Embryonic facial prominence (tissue), 1 donor: ENCODE data around the gene KIF5B.
A peak's percentile ranks its signal among the peaks of the same experiment; 100 is the strongest.
"Not testable (repeated sequence)": the region's sequence is repeated elsewhere in the genome, so short reads cannot be mapped to it uniquely, and the experiment has no call there.

Experiments
- DNase-seq: peaks from one replicate; pipeline ENCODE4 v3.0.0-alpha.2; 2016; ENCODE audit errors: extremely low spot score

Gene KIF5B

DNA sequence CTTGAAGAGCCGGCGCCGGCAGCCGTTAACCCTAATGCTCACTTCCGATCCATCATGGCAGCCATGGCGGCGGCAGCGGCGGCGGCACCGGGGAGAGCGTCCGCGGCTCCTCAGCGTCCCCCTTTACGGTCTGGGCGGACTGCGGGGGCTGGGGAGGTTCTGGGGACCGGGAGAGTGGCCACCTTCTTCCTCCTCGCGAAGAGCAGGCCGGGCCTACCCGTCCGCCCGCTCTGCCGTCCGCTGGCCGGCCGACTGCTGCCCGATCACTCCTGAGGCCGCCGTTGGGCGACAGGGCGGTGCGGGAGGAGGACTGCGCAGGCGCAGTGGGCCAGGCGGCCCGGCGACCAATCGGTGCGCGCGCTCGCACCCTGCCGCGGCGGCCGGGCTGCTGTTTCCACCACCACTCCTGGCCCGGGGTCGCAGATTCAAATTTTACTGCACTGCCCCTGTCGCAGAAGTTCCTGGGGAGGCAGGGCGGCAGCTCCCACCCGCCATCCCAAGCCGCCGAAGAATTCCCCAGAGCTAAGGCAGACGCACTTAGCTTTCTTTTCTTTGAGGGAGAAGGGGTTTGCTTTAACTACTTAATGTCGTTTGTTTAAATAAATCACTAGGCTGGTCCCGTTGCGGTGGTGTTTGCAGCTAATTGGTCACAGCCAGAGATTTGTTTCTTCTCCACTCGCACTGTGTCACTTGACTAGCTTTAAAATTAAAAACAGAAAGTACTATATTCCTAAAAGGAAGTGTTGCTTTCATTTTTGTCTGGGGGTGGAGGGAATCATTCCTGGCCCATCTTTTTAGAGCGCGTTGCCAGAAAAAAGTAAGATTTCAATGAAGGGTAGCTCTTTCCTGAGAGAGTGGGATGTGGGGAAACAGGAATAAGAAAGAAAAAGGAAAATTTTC is at the start of gene KIF5B:
KIF5B (minus strand) TSS at position 290 of the 900 bp plus-strand sequence. CDS start 452 bp downstream, outside the sequence.
- DNase-seq, result peak; percentile 81

- no peak for DNase-seq
Observed at GRCh38 chr10:32105782-32106382, 49.7 kb upstream of the KIF5B start.

- DNase-seq, result no peak
Observed at GRCh38 chr10:32104622-32105509, 48.6 kb upstream of the KIF5B start.

GRCh38 chr10:32104181-32104580 is 48.0 kb upstream of the KIF5B start:
- no peak for DNase-seq

DNA sequence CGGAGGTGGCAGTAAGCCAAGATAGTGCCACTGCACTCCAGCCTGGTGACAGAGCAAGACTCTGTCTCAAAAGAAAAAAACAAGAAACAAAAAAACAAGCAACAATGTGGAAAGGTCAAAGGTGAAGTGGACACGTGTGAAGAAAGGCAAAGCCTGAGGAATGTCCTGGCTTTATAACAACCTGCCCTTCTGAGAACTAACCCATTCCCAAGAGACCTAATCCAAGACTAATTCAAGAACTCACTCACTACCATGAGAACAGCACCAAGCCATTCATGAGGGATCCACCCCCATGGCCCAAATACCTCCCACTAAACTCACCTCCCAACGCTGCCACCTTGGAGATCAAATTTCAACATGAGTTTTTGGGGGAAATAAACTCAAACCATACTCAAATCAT is 47.5 kb upstream of the KIF5B start:
- no peak for DNase-seq

DNA sequence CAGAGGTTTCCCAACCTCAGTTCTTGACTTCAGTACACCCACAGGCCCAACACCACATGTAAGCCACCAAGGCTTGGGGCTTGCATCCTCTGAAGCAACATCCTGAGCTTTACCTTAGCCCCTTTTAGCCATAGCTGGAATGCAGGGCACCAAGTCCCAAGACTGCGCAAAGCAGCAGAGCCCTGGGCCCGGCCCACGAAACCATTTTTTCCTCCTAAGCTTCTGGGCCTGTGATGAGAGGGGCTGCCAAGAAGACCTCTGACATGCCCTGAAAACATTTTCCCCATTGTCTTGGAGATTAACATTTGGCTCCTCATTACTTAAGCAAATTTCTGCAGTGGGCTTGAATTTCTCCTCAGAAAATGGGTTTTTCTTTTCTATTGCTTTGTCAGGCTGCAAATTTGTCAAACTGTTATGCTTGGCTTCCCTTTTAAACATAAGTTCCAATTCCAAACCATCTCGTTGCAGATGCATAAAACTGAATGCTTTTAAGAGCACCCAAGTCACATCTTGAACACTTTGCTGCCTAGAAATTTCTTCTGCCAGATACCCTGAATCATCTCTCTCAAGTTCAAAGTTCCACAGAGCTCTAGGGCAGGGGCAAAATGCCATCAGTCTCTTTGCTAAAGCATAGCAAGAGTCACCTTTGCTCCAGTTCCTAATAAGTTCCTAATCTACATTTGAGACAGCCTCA is 42.5 kb upstream of the KIF5B start:
- not testable (repeated sequence) for DNase-seq

DNA sequence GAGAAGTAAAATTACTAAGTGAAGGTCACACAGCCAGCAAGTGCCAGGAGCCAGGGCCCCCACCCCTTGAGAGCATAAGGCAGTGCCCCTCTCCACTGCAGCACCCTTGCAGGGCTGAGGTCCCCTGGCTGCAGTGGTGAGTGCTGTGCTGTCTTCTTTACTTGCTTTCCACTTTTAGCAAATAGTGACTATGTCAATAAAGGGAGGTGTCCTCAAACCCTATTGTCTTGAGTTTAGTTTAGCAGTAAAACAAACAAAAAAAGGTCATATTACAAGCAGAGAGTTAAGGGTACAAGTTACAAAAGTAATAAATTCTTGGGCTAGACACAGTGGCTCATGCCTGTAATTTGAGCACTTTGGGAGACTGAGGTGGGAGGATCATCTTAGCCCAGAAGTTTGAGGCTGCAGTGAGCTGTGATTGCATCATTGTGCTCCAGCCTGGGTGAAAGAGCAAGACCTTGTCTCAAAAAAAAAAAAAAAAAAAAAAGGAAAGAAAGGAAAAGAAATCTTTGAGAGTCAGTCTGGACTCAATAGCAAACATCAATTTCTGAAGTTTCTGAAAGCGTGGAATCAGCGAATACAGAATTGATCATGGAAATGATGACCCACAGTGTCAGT is 39.0 kb upstream of the KIF5B start:
- DNase-seq, result no peak

DNA sequence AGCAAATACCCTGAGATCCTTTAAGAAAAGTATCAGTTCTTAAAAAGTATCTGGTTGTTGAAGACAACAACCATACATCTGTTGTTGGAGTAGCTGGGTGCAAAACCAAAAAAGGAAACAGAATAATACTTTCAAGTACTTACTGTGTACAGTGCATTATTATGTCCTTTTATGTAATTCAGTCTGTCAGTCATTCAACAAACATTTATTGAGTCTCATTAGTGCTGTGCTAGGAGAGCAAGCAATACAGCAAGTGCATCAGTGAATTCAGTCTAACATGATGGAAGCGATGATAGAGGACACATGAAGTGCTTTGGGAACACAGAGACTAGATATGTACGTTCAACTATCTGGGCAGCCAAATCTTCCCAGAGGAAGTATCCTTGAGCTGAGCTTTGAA is 37.4 kb upstream of the KIF5B start:
- no peak for DNase-seq

DNA sequence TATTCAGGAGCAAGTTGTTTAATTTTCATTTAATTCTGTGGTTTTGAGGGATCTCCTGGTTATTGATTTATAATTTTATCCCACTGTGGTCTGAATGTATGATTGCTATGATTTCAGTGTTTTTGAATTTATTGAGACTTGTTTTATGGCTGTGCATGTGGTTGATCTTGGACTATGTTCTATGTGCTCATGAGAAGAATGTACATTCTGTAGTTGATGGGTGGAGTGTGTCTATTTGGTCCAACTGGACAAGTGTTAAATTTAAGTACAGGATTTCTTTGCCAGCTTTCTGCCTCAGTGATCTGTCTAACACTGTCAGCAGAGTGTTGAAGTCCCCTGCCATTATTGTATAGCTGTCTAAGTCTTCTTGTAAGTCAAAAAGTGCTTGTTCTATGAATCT is 34.8 kb upstream of the KIF5B start:
- DNase-seq, result no peak

DNA sequence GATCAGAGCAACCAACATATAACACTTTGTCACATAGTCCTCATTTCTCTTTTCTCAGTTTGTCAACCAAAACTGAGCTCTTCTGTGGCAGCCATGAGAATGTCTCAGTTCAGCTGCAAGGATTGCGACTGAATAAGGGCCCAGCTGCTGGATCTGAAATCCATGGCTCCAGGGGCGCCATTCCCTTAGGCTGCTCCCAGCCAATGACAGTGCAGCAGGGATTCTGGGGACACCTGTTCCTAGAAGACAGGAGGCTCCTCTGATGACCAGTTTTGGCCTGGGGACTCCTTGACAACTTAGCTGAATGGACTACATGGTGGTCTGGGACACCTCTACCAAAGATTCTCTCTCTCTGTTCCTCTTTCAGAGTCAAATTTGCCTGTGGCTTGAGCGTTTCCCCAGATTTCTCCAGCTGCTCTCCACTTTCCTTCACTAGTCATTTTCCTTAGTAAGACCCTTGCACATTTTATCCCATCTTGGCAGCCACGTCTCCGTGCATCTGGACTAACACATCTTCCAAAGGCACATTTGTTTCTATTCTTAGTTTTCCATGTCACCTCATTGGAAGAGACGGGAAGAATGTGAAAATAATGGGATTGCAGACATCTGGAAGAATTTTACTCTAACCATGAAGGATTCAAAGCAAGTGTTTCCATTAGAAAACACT is 28.1 kb upstream of the KIF5B start:
- peak; percentile 59 for DNase-seq

- no peak for DNase-seq
Observed at GRCh38 chr10:32077896-32078485, 21.8 kb upstream of the KIF5B start.

DNA sequence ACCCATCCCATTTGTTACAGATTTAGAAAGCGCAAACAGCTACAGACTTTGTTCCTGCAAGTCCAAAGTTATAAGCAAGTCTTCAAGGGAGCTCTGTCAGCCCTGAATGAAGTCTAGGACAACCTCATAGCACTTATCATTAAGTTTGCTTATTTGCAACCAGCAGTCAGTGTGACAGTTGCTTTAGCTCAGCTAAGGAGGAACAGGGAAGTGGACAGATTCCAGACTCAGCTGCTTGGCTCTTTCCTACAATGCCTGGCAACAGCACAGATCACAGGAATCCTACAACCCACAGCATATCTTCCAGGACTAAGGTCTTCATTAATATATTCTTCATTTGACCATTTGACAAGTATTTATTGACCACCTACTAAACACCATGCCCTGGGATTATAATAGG is 17.4 kb upstream of the KIF5B start:
- DNase-seq, result no peak

- DNase-seq, result no peak
Observed at GRCh38 chr10:32073128-32073527, 16.9 kb upstream of the KIF5B start.

DNA sequence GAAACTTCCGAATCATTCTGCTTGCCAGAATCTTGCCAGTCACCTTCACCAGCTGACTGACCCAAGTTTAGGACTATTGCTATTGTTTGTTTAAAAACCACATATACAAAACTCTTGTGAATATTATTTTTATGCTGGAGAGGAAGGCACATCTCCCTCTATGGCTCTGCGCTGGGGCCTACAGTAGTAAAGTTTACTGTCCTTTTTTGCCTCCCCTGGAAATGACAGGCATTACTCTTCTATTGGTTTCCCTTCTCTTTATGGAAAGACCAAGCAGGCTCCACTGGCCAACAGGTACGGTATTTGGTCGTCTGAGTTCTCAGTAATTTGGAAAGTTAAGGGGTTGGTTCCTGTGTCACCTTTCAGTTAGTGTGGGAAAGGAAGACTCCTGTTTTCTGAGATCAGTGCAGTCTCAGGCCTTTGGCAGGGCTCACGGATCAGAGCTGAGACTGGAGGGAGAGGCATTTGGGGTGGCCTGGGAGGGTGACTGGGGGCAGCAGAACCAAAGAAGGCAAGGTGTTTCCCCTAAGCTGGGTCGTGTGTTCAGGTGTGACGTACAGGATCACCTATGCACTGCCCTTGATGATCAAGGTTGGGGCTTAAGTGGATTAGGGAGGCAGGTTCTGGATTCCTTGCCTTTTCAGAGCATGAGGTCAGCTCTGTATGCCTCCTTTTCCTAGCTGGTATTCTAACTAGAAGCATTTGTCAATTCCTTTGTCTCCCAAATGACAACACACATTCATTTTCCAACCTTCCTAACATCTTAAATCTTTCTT is 16.0 kb upstream of the KIF5B start:
- no peak for DNase-seq

- no peak for DNase-seq
Observed at GRCh38 chr10:32070645-32071044, 14.4 kb upstream of the KIF5B start.

GRCh38 chr10:32068569-32068968 is 12.3 kb upstream of the KIF5B start:
- DNase-seq, result no peak

DNA sequence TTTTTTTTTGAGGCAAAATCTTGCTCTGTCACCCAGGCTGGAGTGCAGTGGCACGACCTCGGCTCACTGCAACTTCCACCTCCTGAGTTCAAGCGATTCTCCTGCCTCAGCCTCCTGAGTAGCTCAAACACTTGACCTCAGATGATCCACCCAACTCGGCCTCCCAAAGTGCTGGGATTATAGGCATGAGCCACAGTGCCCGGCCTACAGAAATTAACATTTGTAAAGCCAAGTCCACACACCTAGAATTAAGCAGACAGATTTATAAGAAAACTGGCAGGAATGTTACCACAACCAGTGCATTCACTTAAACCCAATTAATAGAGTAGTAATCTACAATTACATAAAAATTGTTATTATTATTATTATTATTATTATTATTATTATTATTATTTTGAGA is 11.7 kb upstream of the KIF5B start:
- not testable (repeated sequence) for DNase-seq

DNA sequence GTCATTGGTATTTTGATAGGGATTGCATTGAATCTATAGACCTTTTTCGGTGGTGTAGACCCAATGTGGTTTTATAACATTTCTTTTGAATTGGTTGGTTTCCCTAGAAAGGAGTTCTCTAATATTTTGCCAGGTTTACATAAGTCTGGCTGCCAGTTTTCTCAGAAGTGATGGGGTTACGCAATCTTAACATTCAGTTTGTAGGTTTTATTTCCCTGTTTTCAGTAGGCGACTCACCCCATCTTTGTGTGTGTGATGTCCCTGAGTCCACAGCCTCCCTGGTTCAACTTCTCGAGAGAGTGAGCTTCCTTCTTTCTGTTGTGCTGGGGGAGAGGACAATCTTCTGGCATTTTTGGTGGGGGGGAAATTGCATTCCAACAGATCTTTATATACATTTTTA is 9.6 kb upstream of the KIF5B start:
- DNase-seq, result no peak

DNA sequence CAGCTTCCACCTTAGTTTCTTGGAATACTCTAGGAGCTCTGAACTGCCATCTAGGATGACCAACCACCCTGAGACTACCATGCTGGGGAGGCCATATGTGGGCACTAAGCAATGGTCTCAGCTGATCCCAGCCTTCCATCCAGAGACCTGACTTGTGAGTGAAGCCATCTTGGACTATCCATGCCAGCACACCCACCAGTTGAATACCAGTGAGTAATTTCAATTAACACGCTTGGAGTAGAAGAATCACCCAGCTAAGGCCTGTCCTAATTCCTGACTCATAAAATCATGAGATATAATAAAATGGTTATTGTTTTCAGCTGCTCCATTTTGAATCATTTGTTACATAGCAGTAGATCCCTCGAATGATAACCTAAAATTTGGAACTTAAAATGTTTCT is 5.2 kb upstream of the KIF5B start:
- no peak for DNase-seq
